B cell (primary cell): ENCODE measurements around the gene GMFB.

Source experiments
- CTCF ChIP-seq: fragments of 200-600 bp; IDR thresholded peaks from one replicate; pipeline ENCODE4 v1.8.0; 2022; ENCODE audit warnings: antibody characterized with exemption, mild to moderate bottlenecking
- EZH2 ChIP-seq: IDR thresholded peaks from 2 replicates; pipeline ENCODE4 v1.6.1; 2012; ENCODE audit warnings: borderline replicate concordance, low read depth, mild to moderate bottlenecking, moderate library complexity, low read length; ENCODE audit not compliant: insufficient read depth, poor library complexity, severe bottlenecking

GRCh38 chr14:54503486-54503885 is 14.7 kb upstream of the GMFB start:
- no peak for TF ChIP-seq CTCF
- no peak for TF ChIP-seq EZH2
